ENCODE data around the gene FAR2.

DNA sequence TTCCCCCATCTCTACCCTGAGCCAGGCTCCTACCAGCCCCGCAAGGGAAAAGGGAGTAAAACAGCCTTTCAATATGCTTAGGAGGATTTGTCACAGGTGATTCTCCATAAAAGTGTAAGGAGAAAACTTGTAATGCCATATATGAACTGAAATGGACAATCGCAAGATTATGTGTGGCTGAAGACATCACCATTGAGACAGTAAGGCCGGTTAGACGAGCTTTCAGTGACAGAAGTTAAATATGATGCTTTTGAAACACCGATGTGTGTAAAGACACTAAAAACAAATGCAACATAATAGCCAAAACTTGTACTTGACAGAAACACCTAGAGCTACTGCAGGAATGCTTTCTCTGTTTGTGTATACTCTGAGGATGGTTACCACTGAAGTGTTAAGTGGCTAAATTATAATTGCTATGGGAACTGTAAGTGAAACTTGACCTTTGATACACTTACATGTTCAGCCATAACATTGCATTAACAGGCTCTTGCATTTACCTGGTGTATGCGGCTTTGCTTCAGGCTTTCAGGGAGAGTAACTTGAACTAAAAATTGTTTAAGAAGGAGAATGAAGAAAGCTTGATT lies 42.3 kb downstream of the FAR2 start:
- TF ChIP-seq CTCF (optimal IDR thresholded peaks at IDR 0.05 in 1 of 3, IDR thresholded peaks at IDR 0.05 in 1 of 3, conservative IDR thresholded peaks at IDR 0.05 in 1 of 3; ENCODE audit: extremely low read depth in 1 of 3, insufficient read depth in 2 of 3, low read length in 3 of 3) (no peak), EZH2 (IDR thresholded peaks at IDR 0.05; ENCODE audit: low read length) (no peak)

Measured in keratinocyte (primary cell).